Measurements from ENCODE around the gene DDHD1. TPM values are rescaled to one million over a fixed set of nuclear protein-coding genes. Genes with fewer than 3 reads are reported as not detected.

The DDHD1 gene
- total and polyA plus RNA-seq, 2 experiments from 2014 or later = 6.2 to 18.8 TPM

DNA sequence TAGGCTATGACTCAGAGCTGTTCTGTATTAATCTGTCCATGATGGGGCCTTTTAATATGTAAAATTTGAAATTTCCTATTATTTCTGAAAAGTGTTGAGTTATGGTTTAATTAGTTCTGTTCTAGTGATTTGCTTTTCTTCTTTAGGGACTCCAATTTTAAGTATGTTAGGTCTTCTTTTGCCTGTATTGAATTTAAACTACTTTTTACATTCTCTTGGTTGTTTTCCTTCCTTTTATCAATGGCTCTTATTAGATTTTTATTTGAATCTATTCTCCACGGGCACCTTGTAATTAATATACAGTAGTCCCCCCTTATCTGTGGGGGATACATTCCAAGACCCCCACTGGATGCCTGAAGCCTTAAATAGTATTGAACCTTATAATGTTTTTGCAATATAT is 46.4 kb downstream of the DDHD1 start:
- no peak for DNase-seq (ENCODE audit: low spot score)
- no peaks in the 10 kb centered on the region for H4K20me1 ChIP-seq (ENCODE audit: insufficient read depth, poor library complexity, severe bottlenecking)
- H3K9me3 ChIP-seq (ENCODE audit: low read depth) = peaks cover 6% of the 10 kb centered on the region
- no peak overlapping the region for H2AFZ ChIP-seq
- no peaks in the 10 kb centered on the region for H3K27me3 ChIP-seq
- no peaks in the 10 kb centered on the region for H3K36me3 ChIP-seq (replicated peaks; ENCODE audit: insufficient read depth, low read depth)
- peaks cover 3% of the 10 kb centered on the region for H3K4me1 ChIP-seq (ENCODE audit: insufficient read depth)
- WGBS (ENCODE audit: low lambda C conversion rate, missing lambda C conversion rate) = 96% methylated on average over 1 of the region's 1 CpG
- TF ChIP-seq, protein P1, sequence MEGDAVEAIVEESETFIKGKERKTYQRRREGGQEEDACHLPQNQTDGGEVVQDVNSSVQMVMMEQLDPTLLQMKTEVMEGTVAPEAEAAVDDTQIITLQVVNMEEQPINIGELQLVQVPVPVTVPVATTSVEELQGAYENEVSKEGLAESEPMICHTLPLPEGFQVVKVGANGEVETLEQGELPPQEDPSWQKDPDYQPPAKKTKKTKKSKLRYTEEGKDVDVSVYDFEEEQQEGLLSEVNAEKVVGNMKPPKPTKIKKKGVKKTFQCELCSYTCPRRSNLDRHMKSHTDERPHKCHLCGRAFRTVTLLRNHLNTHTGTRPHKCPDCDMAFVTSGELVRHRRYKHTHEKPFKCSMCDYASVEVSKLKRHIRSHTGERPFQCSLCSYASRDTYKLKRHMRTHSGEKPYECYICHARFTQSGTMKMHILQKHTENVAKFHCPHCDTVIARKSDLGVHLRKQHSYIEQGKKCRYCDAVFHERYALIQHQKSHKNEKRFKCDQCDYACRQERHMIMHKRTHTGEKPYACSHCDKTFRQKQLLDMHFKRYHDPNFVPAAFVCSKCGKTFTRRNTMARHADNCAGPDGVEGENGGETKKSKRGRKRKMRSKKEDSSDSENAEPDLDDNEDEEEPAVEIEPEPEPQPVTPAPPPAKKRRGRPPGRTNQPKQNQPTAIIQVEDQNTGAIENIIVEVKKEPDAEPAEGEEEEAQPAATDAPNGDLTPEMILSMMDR (IDR thresholded peaks at IDR 0.05; ENCODE audit: poor library complexity) = no peak
- TF ChIP-seq EZH2phosphoT487 (IDR thresholded peaks at IDR 0.05; ENCODE audit: low read depth, severe bottlenecking, unreplicated experiment) (no peak), EZH2 (IDR thresholded peaks at IDR 0.05; ENCODE audit: borderline replicate concordance) (no peak)
- no peaks in the 10 kb centered on the region for H3K9me2 ChIP-seq (replicated peaks; ENCODE audit: insufficient read depth)
- H3K4me2 ChIP-seq = no peak overlapping the region
- H3K4me3 ChIP-seq = no peak overlapping the region
- peaks cover 10% of the 10 kb centered on the region for H3K79me2 ChIP-seq
- no peak overlapping the region for H3K27ac ChIP-seq

DNA sequence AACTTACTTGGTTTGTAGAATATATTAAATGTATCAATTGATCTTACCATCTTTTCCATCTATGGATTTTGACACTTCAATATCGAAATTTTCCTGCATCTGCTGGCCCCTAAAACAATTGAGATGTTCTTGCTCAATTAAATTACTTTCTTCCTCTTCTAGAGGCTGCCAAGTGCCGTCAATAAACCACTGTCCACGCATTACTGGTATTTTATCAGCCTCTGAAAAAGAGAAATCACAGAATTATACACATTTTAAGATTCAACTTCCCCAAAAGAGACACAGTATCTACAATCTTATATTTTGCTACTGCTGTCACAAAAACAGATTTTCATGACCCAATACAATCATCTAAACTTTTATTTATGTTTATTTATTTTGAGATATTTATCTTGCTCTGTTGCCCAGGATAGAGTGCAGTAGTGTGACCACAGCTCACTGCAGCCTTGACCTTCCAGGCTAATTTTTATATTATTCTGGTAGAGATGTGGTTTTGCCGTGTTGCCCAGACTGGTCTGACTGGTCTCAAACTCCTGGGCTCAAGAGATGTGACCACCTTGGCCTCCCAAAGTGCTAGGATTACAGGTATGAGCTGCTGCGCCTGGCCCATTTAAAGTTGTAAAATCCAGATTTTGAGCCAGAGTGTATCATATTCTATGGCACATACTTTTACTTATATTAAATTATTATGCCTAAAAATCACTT is 49.3 kb downstream of the DDHD1 start:
- Histone ChIP-seq H3K9me3 (ENCODE audit: low read depth) (peaks cover 6% of the 10 kb centered on the region), H4K20me1 (ENCODE audit: insufficient read depth, poor library complexity, severe bottlenecking) (no peaks in the 10 kb centered on the region), H3K4me2 (no peak overlapping the region), H2AFZ (no peak overlapping the region), H3K4me1 (ENCODE audit: insufficient read depth) (no peaks in the 10 kb centered on the region), H3K9me2 (replicated peaks; ENCODE audit: insufficient read depth) (no peaks in the 10 kb centered on the region), H3K27ac (no peak overlapping the region), H3K4me3 (no peak overlapping the region), H3K36me3 (replicated peaks; ENCODE audit: insufficient read depth, low read depth) (no peaks in the 10 kb centered on the region), H3K79me2 (peaks cover 3% of the 10 kb centered on the region), H3K27me3 (no peaks in the 10 kb centered on the region)
- TF ChIP-seq, protein P1 (IDR thresholded peaks at IDR 0.05; ENCODE audit: poor library complexity) = no peak
- TF ChIP-seq EZH2phosphoT487 (IDR thresholded peaks at IDR 0.05; ENCODE audit: low read depth, severe bottlenecking, unreplicated experiment) = no peak
- TF ChIP-seq EZH2 (IDR thresholded peaks at IDR 0.05; ENCODE audit: borderline replicate concordance) = no peak
- no peak for DNase-seq (ENCODE audit: low spot score)
- 91% methylated on average over 5 of the region's 5 CpGs for WGBS (ENCODE audit: low lambda C conversion rate, missing lambda C conversion rate)

DNA sequence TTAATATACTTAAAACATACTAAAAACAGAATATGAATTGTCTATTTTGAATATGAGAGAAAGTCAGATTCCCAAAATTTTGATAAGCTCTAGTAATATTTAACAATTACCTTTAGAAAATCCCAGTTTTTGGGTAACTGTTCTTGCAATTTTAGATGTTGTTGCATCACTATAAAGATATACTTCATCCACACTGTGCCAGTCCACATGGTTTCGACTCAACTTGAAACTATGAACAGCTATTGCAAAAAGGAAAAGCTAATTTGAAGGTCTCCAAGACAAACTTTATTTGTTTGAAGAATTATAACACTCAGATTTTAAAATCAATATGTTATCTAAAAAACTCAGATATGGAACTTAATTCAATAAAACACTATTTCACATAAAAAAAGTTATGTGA is 59.9 kb downstream of the DDHD1 start:
- H3K4me1 ChIP-seq (ENCODE audit: insufficient read depth) = no peaks in the 10 kb centered on the region
- H2AFZ ChIP-seq = no peak overlapping the region
- WGBS (ENCODE audit: low lambda C conversion rate, missing lambda C conversion rate) = 90% methylated on average over 1 of the region's 1 CpG
- no peaks in the 10 kb centered on the region for H4K20me1 ChIP-seq (ENCODE audit: insufficient read depth, poor library complexity, severe bottlenecking)
- H3K27me3 ChIP-seq = no peaks in the 10 kb centered on the region
- H3K4me3 ChIP-seq = no peak overlapping the region
- no peak overlapping the region for H3K27ac ChIP-seq
- H3K79me2 ChIP-seq = no peaks in the 10 kb centered on the region
- no peaks in the 10 kb centered on the region for H3K9me2 ChIP-seq (replicated peaks; ENCODE audit: insufficient read depth)
- H3K36me3 ChIP-seq (replicated peaks; ENCODE audit: insufficient read depth, low read depth) = no peaks in the 10 kb centered on the region
- no peak for DNase-seq (ENCODE audit: low spot score)
- no peaks in the 10 kb centered on the region for H3K9me3 ChIP-seq (ENCODE audit: low read depth)
- TF ChIP-seq EZH2 (IDR thresholded peaks at IDR 0.05; ENCODE audit: borderline replicate concordance) (no peak), EZH2phosphoT487 (IDR thresholded peaks at IDR 0.05; ENCODE audit: low read depth, severe bottlenecking, unreplicated experiment) (no peak)
- TF ChIP-seq, protein P1 (IDR thresholded peaks at IDR 0.05; ENCODE audit: poor library complexity) = no peak
- no peak overlapping the region for H3K4me2 ChIP-seq
